T-helper 17 cell (primary cell): ENCODE data around the gene DCDC2C. TPM values are rescaled to one million over a fixed set of nuclear protein-coding genes. Genes with fewer than 3 reads are reported as not detected.
"Not testable (repeated sequence)": the region's sequence is repeated elsewhere in the genome, so short reads cannot be mapped to it uniquely, and the experiment has no call there.

Experiments used
- ATAC-seq: fragments of 150-1000 bp; cut with Tn5 transposase; 2 replicates; pipeline ENCODE4 v1.10.0; 2021; ENCODE audit warnings: mild to moderate bottlenecking, moderate library complexity
- DNase-seq, 3 donors: peaks; one replicate each; pipeline versions ENCODE4 v3.0.0 to v3.0.0-alpha.2; 2020 to 2021
- H3K9me3 ChIP-seq: one replicate; pipeline ENCODE4 v1.7.0; 2013; ENCODE audit warnings: low read length, mild to moderate bottlenecking; ENCODE audit not compliant: control insufficient read depth, poor library complexity, severe bottlenecking
- H3K27ac Mint-ChIP-seq: one replicate; pipeline ENCODE4 v1.8.0; 2022; ENCODE audit warnings: mild to moderate bottlenecking, moderate library complexity, mixed read lengths
- H3K27me3 Mint-ChIP-seq: one replicate; pipeline ENCODE4 v1.8.0; 2022; ENCODE audit warnings: mixed read lengths
- H3K36me3 Mint-ChIP-seq: one replicate; pipeline ENCODE4 v1.8.0; 2022; ENCODE audit warnings: low read depth, mixed read lengths
- H3K4me1 Mint-ChIP-seq: one replicate; pipeline ENCODE4 v1.8.0; 2022; ENCODE audit warnings: mild to moderate bottlenecking, mixed read lengths
- H3K4me3 Mint-ChIP-seq: one replicate; pipeline ENCODE4 v1.8.0; 2022; ENCODE audit warnings: mild to moderate bottlenecking, moderate library complexity, mixed read lengths
- total RNA-seq, 4 donors: library from RNA in 2 of 4; stranded (reverse) in 2 of 4; gene quantifications; one replicate each; pipeline ENCODE4 v1.2.3 and lab custom pipeline; 2022 to 2026

Gene DCDC2C
- total RNA-seq, 2 donors from 2014 or later, result not detected

DNA sequence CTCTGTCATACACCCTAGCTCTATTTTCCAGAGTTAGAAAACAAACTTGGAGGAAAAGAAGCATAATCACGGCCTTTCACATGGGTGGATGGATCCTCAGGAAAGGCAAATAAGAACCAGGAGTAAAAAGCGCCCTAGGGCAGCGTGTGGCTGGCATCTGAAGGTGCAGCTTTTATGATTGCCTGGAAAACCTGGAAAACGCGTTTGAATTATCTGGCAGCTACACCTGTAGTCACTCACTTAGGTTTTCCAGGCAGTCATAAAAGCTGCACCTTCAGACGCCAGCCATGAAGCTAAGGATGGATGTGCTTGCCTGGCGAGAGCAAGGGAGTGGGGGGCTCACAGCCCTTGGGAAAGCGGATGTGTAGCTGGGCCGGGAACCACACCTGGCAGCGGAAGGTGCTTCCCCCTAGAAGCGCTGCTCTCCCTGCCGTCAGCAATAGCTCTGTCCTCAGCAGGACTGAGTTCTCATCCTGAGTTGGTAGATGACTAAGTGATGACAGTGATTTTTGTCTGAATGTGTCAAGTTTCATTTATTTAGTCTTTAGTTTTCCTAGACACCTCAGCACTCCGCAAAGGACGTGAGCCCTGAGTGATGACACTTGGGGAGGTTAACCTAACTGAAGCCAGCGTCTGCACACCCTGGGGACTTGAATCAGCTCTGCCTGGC lies 82.0 kb downstream of the DCDC2C start:
- H3K9me3 ChIP-seq, result no peaks in the 10 kb centered on the region
- ATAC-seq, result no peak
- Mint-ChIP-seq H3K27ac (no peak overlapping the region), H3K36me3 (no peaks in the 10 kb centered on the region), H3K4me3 (no peak overlapping the region), H3K27me3 (peaks cover 5% of the 10 kb centered on the region), H3K4me1 (peaks cover 4% of the 10 kb centered on the region)
- no peak for DNase-seq

DNA sequence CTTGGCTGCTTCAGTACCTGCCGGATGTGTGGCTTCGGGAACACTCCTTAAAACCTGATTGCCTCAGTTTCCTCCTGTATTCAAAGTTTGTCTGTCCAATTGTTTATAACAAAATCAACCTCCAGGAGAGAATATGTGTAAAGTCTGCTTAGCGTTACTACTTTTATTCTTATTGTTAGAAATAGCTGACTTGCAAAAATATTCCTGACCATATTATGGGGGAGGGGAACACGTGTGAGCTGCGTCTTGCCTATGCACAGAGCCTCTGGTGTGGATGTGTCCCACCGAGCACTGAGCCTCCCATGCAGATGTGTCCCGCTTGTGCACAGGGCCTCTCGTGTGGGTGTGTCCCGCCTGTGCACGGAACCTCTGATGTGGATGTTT lies 82.5 kb downstream of the DCDC2C start:
- H3K9me3 ChIP-seq, result no peaks in the 10 kb centered on the region
- H3K27me3 Mint-ChIP-seq, result peaks cover 5% of the 10 kb centered on the region
- H3K36me3 Mint-ChIP-seq, result no peaks in the 10 kb centered on the region
- DNase-seq (no peak), ATAC-seq (no peak)
- no peak overlapping the region for H3K27ac Mint-ChIP-seq
- H3K4me3 Mint-ChIP-seq, result no peak overlapping the region
- H3K4me1 Mint-ChIP-seq, result no peaks in the 10 kb centered on the region

DNA sequence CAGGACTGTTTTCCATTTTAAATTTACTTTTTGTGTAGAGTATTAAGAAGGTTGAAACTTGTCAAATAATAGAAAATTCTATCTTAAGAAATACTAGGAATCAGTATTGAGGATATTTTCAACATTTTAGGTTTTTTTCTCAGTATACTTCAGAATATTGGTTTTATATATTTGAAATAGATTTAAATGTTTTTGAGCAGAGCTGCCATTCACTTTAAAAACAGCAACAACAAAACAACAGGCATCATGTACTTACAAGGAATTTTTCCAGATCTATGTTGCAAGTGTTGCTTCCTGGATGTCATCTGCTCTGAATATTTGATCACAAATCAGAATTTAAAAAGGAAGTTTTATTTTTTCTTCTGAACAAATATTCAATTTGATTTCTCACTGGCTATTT lies 84.4 kb downstream of the DCDC2C start:
- no peaks in the 10 kb centered on the region for H3K9me3 ChIP-seq
- Mint-ChIP-seq H3K27ac (no peak overlapping the region), H3K36me3 (no peaks in the 10 kb centered on the region), H3K4me3 (no peak overlapping the region), H3K4me1 (no peaks in the 10 kb centered on the region), H3K27me3 (peaks cover 5% of the 10 kb centered on the region)
- DNase-seq (no peak), ATAC-seq (no peak)

DNA sequence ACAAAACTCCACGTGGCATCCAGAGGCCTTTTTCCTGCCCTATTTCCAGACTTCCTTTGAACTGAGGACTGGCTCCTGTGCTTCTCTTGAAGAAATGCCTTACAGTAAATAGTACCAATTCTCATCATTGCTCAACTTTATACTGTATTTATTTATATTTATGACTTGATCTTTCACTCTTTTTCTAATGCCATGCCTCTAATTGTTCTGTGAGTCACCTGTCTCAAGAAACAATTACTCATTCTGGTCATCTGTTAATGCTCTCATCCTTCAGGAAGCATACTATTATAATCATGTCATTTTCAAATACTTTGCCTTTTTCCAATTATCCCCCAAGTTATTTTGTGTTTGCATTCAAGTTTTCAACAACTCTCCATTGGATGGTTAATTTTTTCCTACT lies 85.9 kb downstream of the DCDC2C start:
- ATAC-seq, result no peak
- no peak for DNase-seq
- Mint-ChIP-seq H3K4me3 (no peak overlapping the region), H3K36me3 (no peaks in the 10 kb centered on the region), H3K27ac (no peak overlapping the region), H3K27me3 (no peaks in the 10 kb centered on the region), H3K4me1 (no peaks in the 10 kb centered on the region)
- H3K9me3 ChIP-seq, result no peaks in the 10 kb centered on the region

DNA sequence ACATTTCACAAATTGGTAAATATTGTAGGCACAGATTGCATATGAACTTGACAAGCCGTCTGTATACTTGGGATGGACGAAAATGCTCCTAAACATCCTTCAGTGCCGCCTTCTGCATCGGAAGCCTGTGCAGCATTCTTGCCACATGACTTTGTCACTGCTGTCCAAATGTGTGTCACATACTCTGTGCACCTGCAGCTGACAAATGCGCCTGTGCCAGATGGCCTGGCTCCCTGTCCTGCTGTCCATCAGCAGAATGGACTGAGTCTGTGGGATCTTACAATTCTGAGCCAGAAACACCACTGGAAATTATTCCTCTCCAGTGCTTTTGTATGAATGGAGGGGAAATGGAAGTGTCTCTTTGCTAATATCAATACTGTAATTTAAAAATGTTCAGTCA lies 89.9 kb downstream of the DCDC2C start:
- H3K9me3 ChIP-seq, result no peaks in the 10 kb centered on the region
- DNase-seq (no peak), ATAC-seq (no peak)
- Mint-ChIP-seq H3K4me1 (no peaks in the 10 kb centered on the region), H3K27me3 (no peaks in the 10 kb centered on the region), H3K4me3 (no peak overlapping the region), H3K36me3 (no peaks in the 10 kb centered on the region), H3K27ac (no peak overlapping the region)

DNA sequence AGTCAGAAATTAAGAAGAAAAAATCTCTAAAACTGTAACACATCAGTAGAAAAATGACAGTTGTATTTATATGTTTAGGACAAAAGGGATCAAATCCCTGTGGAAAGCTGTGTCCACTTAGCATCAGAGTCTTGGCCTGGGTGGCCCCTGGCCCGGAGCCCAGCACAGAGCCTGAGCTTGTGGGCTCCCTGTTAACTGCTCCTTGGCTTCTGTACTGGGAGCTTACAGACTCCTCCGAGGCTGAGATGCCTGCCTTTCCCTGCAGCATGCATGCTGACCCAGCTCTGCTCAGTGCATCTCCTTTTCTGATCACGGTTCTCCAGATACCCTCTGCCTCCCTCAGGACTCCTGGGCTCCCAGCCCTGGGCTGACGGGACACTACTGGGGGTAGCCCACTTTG lies 98.1 kb downstream of the DCDC2C start:
- H3K27me3 Mint-ChIP-seq, result no peaks in the 10 kb centered on the region
- DNase-seq (no peak), ATAC-seq (no peak)
- no peak overlapping the region for H3K4me3 Mint-ChIP-seq
- H3K36me3 Mint-ChIP-seq, result no peaks in the 10 kb centered on the region
- H3K27ac Mint-ChIP-seq, result no peak overlapping the region
- no peaks in the 10 kb centered on the region for H3K4me1 Mint-ChIP-seq
- H3K9me3 ChIP-seq, result no peaks in the 10 kb centered on the region

DNA sequence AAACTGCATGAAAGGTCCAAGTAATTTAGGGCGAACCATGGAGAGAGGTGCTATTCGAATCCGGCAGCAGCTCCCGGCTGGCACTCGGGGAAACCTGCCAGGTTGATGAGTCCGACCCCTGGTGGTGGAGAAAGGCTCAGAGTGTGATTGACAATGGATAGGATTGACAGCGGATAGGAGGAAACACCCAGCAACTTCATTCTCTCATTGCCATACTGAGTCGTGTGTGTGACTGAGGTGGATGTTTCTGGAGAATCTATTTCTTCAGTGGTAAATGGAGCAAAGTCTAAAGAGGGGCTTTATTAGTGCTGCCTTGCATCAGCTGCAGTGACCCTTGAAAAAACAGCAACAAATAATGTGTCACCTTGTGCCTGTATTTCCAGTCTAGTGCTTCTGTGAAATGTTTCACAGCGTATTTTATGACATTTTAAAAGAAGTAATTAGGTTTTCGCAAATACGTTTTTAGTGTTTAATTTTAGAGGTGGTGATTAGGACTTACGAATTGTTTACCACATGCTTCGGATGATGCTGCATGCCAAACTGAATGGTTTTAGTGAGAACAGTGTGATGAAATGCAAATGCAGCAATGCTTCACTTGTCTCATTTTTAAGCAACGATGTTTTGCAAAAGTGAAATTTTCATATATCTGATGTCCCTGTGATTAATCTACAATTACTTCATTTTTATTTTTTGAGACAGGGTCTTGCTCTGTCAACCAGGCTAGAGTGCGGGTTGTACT lies 102.0 kb downstream of the DCDC2C start:
- DNase-seq (no peak), ATAC-seq (no peak)
- no peaks in the 10 kb centered on the region for H3K9me3 ChIP-seq
- H3K36me3 Mint-ChIP-seq, result no peaks in the 10 kb centered on the region
- H3K4me3 Mint-ChIP-seq, result no peak overlapping the region
- no peak overlapping the region for H3K27ac Mint-ChIP-seq
- no peaks in the 10 kb centered on the region for H3K4me1 Mint-ChIP-seq
- H3K27me3 Mint-ChIP-seq, result no peaks in the 10 kb centered on the region

DNA sequence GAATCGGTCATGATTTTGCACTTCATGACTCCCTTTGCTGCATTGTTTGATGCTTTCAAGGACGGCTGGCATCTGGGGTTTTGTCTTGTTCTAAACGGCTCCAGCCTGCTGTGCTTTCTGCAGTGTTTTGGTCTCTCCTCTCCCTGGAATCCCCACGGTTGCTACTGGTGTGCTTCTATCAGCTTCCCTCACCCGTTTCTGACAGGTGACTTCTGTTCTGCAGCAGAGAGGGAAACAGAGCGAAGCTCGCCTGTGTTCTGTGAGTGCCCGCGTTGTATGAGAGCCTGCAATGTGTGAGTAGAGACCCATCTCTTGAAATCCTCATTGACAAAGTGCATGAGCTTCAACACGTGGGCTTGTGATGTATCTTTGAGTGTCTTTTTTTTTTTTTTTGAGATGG lies 102.8 kb downstream of the DCDC2C start:
- no peak overlapping the region for H3K27ac Mint-ChIP-seq
- no peaks in the 10 kb centered on the region for H3K27me3 Mint-ChIP-seq
- ATAC-seq (no peak), DNase-seq (no peak)
- no peak overlapping the region for H3K4me3 Mint-ChIP-seq
- no peaks in the 10 kb centered on the region for H3K36me3 Mint-ChIP-seq
- no peaks in the 10 kb centered on the region for H3K9me3 ChIP-seq
- no peaks in the 10 kb centered on the region for H3K4me1 Mint-ChIP-seq

DNA sequence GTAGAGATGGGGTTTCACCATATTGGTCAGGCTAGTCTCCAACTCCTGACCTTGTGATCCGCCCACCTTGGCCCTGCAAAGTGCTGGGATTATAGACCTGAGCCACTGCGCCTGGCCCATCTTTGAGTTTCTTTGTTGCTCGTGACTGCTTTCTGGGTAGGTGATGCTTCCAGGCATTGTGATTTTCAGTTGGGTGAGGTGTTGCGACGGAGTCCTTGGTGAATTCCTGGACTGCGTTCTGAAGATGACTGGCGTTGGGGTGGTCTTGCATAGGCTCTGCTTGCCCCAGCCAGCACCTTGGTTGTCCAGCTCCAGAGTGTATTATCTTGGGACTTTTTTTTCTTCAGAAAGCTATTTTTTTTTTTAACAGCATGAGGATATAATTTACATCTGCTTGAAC lies 103.4 kb downstream of the DCDC2C start:
- H3K9me3 ChIP-seq, result no peaks in the 10 kb centered on the region
- Mint-ChIP-seq H3K27ac (no peak overlapping the region), H3K36me3 (no peaks in the 10 kb centered on the region), H3K27me3 (no peaks in the 10 kb centered on the region), H3K4me3 (no peak overlapping the region), H3K4me1 (no peaks in the 10 kb centered on the region)
- ATAC-seq, result no peak
- no peak for DNase-seq

DNA sequence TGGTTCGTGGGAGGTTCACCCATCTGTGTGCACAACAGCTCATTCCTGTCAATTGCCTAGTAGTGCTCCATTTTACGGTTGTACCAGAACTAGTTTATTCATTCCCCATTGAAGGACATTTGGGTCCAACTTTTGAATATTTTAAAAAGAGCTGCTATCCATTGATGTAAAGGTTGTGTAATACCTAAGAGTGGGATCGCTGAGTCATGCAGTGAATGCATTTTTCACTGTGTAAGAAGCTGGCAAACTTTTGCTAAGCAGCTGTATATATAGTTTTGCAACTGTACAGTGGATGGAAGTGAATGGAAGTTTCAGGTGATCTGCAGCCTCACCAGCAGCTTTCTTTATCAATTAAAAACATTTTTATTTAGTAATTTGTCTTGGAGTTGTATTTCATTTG lies 104.5 kb downstream of the DCDC2C start:
- Mint-ChIP-seq H3K27ac (no peak overlapping the region), H3K4me1 (no peaks in the 10 kb centered on the region), H3K4me3 (no peak overlapping the region), H3K27me3 (no peaks in the 10 kb centered on the region), H3K36me3 (no peaks in the 10 kb centered on the region)
- ATAC-seq, result no peak
- no peaks in the 10 kb centered on the region for H3K9me3 ChIP-seq
- no peak for DNase-seq

DNA sequence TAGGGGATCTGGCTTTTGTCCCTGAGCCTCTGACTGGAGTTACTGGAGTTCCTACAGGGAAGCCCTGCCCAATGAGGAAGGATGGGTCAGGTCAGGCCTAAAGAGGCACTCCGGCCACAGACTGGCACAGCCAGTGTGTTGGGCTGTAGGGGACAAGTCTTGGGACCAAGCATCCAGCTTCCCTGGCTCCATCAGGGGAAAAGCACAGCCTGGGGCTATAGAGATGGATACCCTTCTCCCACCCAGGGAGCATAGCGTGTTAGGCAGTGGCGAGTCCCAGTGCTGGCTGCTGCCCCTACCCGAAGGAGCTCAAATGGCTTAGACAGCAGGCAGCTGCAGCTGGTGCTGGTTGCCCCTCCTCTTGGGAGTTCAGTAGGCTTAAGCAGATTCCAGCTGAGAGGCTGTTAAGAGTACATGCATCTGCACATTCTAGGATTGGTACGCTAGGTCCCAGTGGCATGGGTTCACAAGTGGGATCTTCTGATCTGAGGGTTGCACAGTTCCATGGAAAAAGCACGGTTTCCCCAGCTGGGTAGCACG lies 111.4 kb downstream of the DCDC2C start:
- Mint-ChIP-seq H3K4me3 (no peak overlapping the region), H3K4me1 (no peaks in the 10 kb centered on the region), H3K36me3 (no peaks in the 10 kb centered on the region), H3K27me3 (no peaks in the 10 kb centered on the region), H3K27ac (no peak overlapping the region)
- ATAC-seq, result no peak
- no peak for DNase-seq
- no peaks in the 10 kb centered on the region for H3K9me3 ChIP-seq

DNA sequence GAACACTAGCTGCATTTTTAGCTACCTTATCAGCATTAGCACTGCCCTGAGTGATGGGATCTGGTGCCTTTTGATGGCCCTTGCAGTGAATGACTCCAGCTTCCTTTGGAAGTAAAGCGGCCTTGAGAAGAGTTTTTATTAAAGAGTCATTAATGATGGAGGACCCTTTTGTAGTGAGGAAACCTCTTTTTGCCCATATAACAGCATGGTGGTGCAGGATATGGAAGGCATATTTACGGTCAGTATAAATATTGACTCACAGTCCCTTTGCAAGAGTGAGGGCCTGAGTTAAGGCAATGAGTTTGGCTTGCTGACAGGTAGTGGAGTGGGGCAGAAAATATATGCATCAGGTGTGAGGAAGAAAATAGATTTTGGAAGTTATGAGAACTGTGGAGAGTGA lies 113.8 kb downstream of the DCDC2C start:
- H3K4me3 Mint-ChIP-seq, result not testable (repeated sequence)

DNA sequence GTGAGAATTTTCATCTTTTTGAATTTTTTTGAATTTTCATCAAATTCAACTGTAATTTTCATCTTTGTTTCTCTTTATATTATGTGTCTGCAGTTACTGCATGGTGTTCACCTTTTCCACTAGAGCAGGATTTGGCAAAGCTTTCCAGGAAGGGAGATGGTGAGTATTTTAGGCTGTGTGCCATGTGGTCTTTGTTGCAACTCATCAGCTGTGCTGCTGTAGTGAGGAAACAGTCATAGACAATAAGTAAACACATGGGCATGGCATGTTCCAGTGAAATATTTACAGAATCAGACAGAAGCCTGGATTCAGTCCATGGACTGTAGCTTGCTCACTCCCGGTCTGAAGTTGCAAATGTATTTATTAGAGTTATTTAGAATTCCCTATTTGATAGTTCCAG lies 120.4 kb downstream of the DCDC2C start:
- DNase-seq (no peak), ATAC-seq (no peak)
- Mint-ChIP-seq H3K27me3 (no peaks in the 10 kb centered on the region), H3K4me1 (no peaks in the 10 kb centered on the region), H3K4me3 (no peak overlapping the region), H3K36me3 (no peaks in the 10 kb centered on the region), H3K27ac (no peak overlapping the region)
- H3K9me3 ChIP-seq, result no peaks in the 10 kb centered on the region

More for the DNA sequence above, 113.8 kb downstream of the DCDC2C start:
- H3K9me3 ChIP-seq, H3K4me1 Mint-ChIP-seq, H3K27me3 Mint-ChIP-seq, DNase-seq, H3K27ac Mint-ChIP-seq, H3K36me3 Mint-ChIP-seq, ATAC-seq: not testable (repeated sequence)
